Mesenchymal stem cell (in vitro differentiated cells and primary cell): ENCODE measurements around the gene TSPAN32.

Source experiments
- DNase-seq: peaks from one replicate; pipeline ENCODE4 v3.0.0-alpha.2; 2013
- H2AFZ ChIP-seq: one replicate; pipeline ENCODE4 v1.6.1; 2013; ENCODE audit warnings: low read depth, mild to moderate bottlenecking, control low read depth, inconsistent platforms, low read length, moderate library complexity
- H2AK5ac ChIP-seq: 2 replicates; pipeline ENCODE4 v1.6.1; 2013; ENCODE audit warnings: low read length, moderate library complexity, mild to moderate bottlenecking, inconsistent platforms; ENCODE audit not compliant: severe bottlenecking
- H2BK120ac ChIP-seq: one replicate; pipeline ENCODE4 v1.6.1; 2013; ENCODE audit warnings: low read depth, mild to moderate bottlenecking, inconsistent platforms, low read length, moderate library complexity
- H2BK12ac ChIP-seq, 2 experiments: one replicate each; pipeline ENCODE4 v1.6.1; 2013; ENCODE audit warnings: inconsistent platforms in 2 of 2, low read length in 2 of 2, mild to moderate bottlenecking in 2 of 2, moderate library complexity in 2 of 2, control low read depth in 1 of 2
- H2BK15ac ChIP-seq: one replicate; pipeline ENCODE4 v1.6.1; 2013; ENCODE audit warnings: mild to moderate bottlenecking, low read depth, inconsistent platforms; ENCODE audit not compliant: poor library complexity, severe bottlenecking
- H2BK5ac ChIP-seq: 2 replicates; pipeline ENCODE4 v1.6.1; 2013; ENCODE audit warnings: low read depth, mild to moderate bottlenecking, low read length, control low read depth, inconsistent platforms; ENCODE audit not compliant: poor library complexity, severe bottlenecking
- H3K14ac ChIP-seq, 2 experiments: one replicate each; pipeline ENCODE4 v1.6.1; 2013; ENCODE audit warnings: inconsistent platforms in 2 of 2, low read length in 2 of 2, control low read depth in 1 of 2, mild to moderate bottlenecking in 1 of 2, moderate library complexity in 1 of 2
- H3K18ac ChIP-seq, 2 experiments: one replicate each; pipeline ENCODE4 v1.6.1; 2013; ENCODE audit warnings: inconsistent platforms in 2 of 2, low read length in 2 of 2, control low read depth in 1 of 2, low read depth in 1 of 2, mild to moderate bottlenecking in 1 of 2
- H3K23ac ChIP-seq, 2 experiments: one replicate each; pipeline ENCODE4 v1.6.1; 2013; ENCODE audit warnings: inconsistent platforms in 2 of 2, low read length in 2 of 2, mild to moderate bottlenecking in 2 of 2, moderate library complexity in 2 of 2, control low read depth in 1 of 2
- H3K27ac ChIP-seq: 2 replicates; pipeline ENCODE4 v1.5.1; 2013; ENCODE audit warnings: mild to moderate bottlenecking, moderate library complexity, low read length, control low read depth, inconsistent platforms; ENCODE audit not compliant: poor library complexity, severe bottlenecking
- H3K27me3 ChIP-seq, 2 experiments: 2 replicates each; pipeline versions ENCODE4 v1.6.1 to v1.7.0; 2013; ENCODE audit warnings: low read length in 2 of 2, mild to moderate bottlenecking in 2 of 2, moderate library complexity in 2 of 2, control low read depth in 1 of 2, inconsistent platforms in 1 of 2; ENCODE audit not compliant: control insufficient read depth in 1 of 2, insufficient read depth in 1 of 2
- H3K36me3 ChIP-seq, 2 experiments: 2 replicates each; pipeline versions ENCODE4 v1.6.1 to v1.7.0; 2013; ENCODE audit warnings: low read length in 2 of 2, control low read depth in 1 of 2, inconsistent platforms in 1 of 2, low read depth in 1 of 2, mild to moderate bottlenecking in 1 of 2; ENCODE audit not compliant: insufficient read depth in 2 of 2, control insufficient read depth in 1 of 2
- H3K4ac ChIP-seq, 2 experiments: one replicate each; pipeline ENCODE4 v1.6.1; 2013; ENCODE audit warnings: inconsistent platforms in 2 of 2, low read length in 2 of 2, mild to moderate bottlenecking in 2 of 2, moderate library complexity in 2 of 2, control low read depth in 1 of 2, low read depth in 1 of 2
- H3K4me1 ChIP-seq: 2 replicates; pipeline ENCODE4 v1.6.1; 2013; ENCODE audit warnings: low read depth, low read length, control low read depth; ENCODE audit not compliant: control insufficient read depth, insufficient read depth
- H3K4me2 ChIP-seq: 2 replicates; pipeline ENCODE4 v1.6.1; 2013; ENCODE audit warnings: low read length, mild to moderate bottlenecking, inconsistent platforms; ENCODE audit not compliant: poor library complexity, severe bottlenecking
- H3K4me3 ChIP-seq, 2 experiments: 2 replicates each; pipeline versions ENCODE4 v1.5.1 to v1.7.0; 2013; ENCODE audit warnings: low read length in 2 of 2, mild to moderate bottlenecking in 2 of 2, control low read depth in 1 of 2, low read depth in 1 of 2; ENCODE audit not compliant: insufficient read depth in 1 of 2
- H3K79me1 ChIP-seq: replicated peaks from 2 replicates; pipeline ENCODE4 v1.6.1; 2013; ENCODE audit warnings: mild to moderate bottlenecking, control low read depth, low read length, inconsistent platforms; ENCODE audit not compliant: poor library complexity, severe bottlenecking
- H3K9ac ChIP-seq: 2 replicates; pipeline ENCODE4 v1.7.0; 2013; ENCODE audit warnings: mild to moderate bottlenecking, low read length, moderate library complexity
- H3K9me3 ChIP-seq: 2 replicates; pipeline ENCODE4 v1.7.0; 2013; ENCODE audit warnings: mild to moderate bottlenecking, low read length; ENCODE audit not compliant: control insufficient read depth
- H4K8ac ChIP-seq: one replicate; pipeline ENCODE4 v1.6.1; 2013; ENCODE audit warnings: inconsistent platforms, mild to moderate bottlenecking, low read length, moderate library complexity
- H4K91ac ChIP-seq: one replicate; pipeline ENCODE4 v1.6.1; 2013; ENCODE audit warnings: mild to moderate bottlenecking, low read length, inconsistent platforms
- WGBS: methylation state at CpG from one replicate; pipeline ENCODE4 v1.1.7; 2013; ENCODE audit warnings: mixed read lengths; 5-methylcytosine and 5-hydroxymethylcytosine counted together

TSPAN32 gene

GRCh38 chr11:2260491-2261364 lies 41.1 kb upstream of the TSPAN32 start:
- Histone ChIP-seq H2AK5ac (no peak overlapping the region), H3K4ac (no peak overlapping the region), H3K23ac (no peak overlapping the region), H2BK12ac (no peak overlapping the region), H3K79me1 (no peaks in the 10 kb centered on the region), H3K27me3 (peaks cover 61 to 69% of the 10 kb centered on the region in 2 experiments), H3K27ac (no peak overlapping the region), H4K91ac (no peak overlapping the region), H2BK120ac (no peak overlapping the region), H3K9ac (no peak overlapping the region), H3K4me3 (no peak overlapping the region), H3K4me1 (no peaks in the 10 kb centered on the region), H2BK5ac (no peak overlapping the region), H2AFZ (no peak overlapping the region), H3K9me3 (no peaks in the 10 kb centered on the region), H3K36me3 (no peaks in the 10 kb centered on the region), H3K4me2 (no peak overlapping the region), H4K8ac (no peak overlapping the region), H3K14ac (no peak overlapping the region), H3K18ac (no peak overlapping the region), H2BK15ac (no peak overlapping the region)
- WGBS = 88% methylated on average over 26 of the region's 26 CpGs
- DNase-seq = no peak

GRCh38 chr11:2261436-2262230 lies 40.2 kb upstream of the TSPAN32 start:
- H3K14ac ChIP-seq = no peak overlapping the region
- no peak overlapping the region for H3K23ac ChIP-seq
- no peaks in the 10 kb centered on the region for H3K9me3 ChIP-seq
- H4K91ac ChIP-seq = no peak overlapping the region
- no peak for DNase-seq
- no peak overlapping the region for H2BK5ac ChIP-seq
- H3K4ac ChIP-seq = no peak overlapping the region
- H3K4me1 ChIP-seq = no peaks in the 10 kb centered on the region
- peaks cover 63 to 74% of the 10 kb centered on the region in 2 experiments for H3K27me3 ChIP-seq
- WGBS = 87% methylated on average over 18 of the region's 21 CpGs
- no peak overlapping the region for H2BK120ac ChIP-seq
- H3K27ac ChIP-seq = no peak overlapping the region
- no peaks in the 10 kb centered on the region for H3K79me1 ChIP-seq
- H2BK12ac ChIP-seq = no peak overlapping the region
- H4K8ac ChIP-seq = no peak overlapping the region
- H3K4me3 ChIP-seq = no peak overlapping the region
- H3K18ac ChIP-seq = no peak overlapping the region
- no peak overlapping the region for H3K9ac ChIP-seq
- no peak overlapping the region for H2AFZ ChIP-seq
- no peak overlapping the region for H2BK15ac ChIP-seq
- H3K36me3 ChIP-seq = no peaks in the 10 kb centered on the region
- H3K4me2 ChIP-seq = no peak overlapping the region
- no peak overlapping the region for H2AK5ac ChIP-seq

- no peak overlapping the region for H4K91ac ChIP-seq
- DNase-seq = no peak
- H3K36me3 ChIP-seq = no peaks in the 10 kb centered on the region
- H3K14ac ChIP-seq = no peak overlapping the region
- H3K18ac ChIP-seq = no peak overlapping the region
- no peak overlapping the region for H3K23ac ChIP-seq
- peaks cover 65 to 80% of the 10 kb centered on the region in 2 experiments for H3K27me3 ChIP-seq
- no peak overlapping the region for H4K8ac ChIP-seq
- H2BK120ac ChIP-seq = no peak overlapping the region
- no peak overlapping the region for H2BK5ac ChIP-seq
- WGBS = 80% methylated on average over 17 of the region's 18 CpGs
- no peak overlapping the region for H2BK12ac ChIP-seq
- H3K9ac ChIP-seq = no peak overlapping the region
- H3K4me3 ChIP-seq = no peak overlapping the region
- no peak overlapping the region for H3K4ac ChIP-seq
- no peak overlapping the region for H3K27ac ChIP-seq
- no peak overlapping the region for H2AFZ ChIP-seq
- no peaks in the 10 kb centered on the region for H3K9me3 ChIP-seq
- H3K4me2 ChIP-seq = no peak overlapping the region
- H2AK5ac ChIP-seq = no peak overlapping the region
- no peaks in the 10 kb centered on the region for H3K79me1 ChIP-seq
- H2BK15ac ChIP-seq = no peak overlapping the region
- H3K4me1 ChIP-seq = no peaks in the 10 kb centered on the region
Observed at GRCh38 chr11:2262301-2263070, 39.3 kb upstream of the TSPAN32 start.
